HG03064 (cell line): ENCODE measurements around the gene CNTNAP1.
"Not testable (repeated sequence)": the region's sequence is repeated elsewhere in the genome, so short reads cannot be mapped to it uniquely, and the experiment has no call there.

ENCODE experiments used
- ATAC-seq: cut with Tn5 transposase; IDR thresholded peaks from one replicate; pipeline ENCODE4 v1.9.1; 2021; ENCODE audit warnings: low read depth; ENCODE audit not compliant: unreplicated experiment

CNTNAP1 gene

DNA sequence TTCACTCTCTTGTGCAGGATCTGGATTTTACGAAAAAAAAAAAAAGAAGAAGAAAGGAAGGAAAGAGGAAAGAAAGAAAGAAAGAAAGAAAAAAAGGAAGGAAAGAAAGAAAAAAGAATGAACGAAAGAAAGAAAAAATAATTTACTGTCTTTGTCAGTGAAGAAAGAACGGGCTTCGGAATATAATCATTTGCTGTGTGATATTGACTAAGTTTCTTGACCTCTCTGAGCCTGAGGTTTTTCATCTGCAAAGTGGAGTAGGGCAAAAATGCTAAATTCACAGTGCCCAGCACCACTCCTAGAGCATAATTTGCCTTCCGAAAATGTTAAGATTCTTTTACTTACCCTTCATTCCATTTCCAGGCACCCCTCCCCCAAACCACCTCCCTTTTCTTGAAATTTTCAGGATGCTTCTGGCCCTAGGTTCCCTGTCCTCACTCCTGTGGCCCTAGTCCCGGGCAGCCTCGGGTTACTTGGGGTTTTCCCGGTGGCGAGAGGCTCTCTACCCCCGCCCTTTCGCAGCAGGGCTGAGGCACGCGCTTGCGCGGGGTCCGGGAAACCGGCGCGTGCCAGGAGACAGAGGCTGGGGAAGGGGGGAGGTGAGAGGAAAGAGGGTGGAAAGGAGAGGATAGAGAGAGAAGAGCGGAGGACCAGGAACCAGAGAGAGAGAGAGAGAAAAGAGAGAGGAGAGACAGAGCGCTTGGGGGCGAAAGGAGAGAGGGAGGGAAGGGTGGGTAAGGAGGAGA is at the start of gene CNTNAP1:
TSS of gene CNTNAP1 (plus strand) at position 556 of the 746 bp plus-strand sequence. CDS start 299 bp downstream, outside the sequence.
- no peak for ATAC-seq

DNA sequence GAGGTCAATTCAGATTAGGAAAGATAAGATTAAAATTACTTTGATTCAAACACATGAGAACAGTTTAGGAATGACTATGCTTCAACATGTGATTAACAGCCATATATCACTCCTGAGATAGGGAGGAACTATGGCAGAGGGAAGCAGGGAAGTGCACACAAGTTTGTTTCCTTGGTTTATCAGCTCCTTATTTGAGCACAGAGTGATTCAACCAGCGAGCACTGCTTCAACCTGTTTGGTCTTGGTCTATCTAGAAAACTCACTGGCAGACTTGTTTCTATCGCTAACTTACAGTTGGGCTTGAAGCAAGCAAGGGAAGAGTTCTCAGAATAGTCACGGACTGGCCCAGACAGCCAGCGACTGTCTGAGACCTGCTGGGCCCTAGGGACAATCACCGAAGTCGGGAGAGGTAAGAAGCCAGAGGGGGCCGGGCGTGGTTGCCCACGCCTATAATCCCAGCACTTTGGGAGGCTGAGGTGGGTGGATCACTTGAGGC is 49.3 kb upstream of the CNTNAP1 start:
- no peak for ATAC-seq

DNA sequence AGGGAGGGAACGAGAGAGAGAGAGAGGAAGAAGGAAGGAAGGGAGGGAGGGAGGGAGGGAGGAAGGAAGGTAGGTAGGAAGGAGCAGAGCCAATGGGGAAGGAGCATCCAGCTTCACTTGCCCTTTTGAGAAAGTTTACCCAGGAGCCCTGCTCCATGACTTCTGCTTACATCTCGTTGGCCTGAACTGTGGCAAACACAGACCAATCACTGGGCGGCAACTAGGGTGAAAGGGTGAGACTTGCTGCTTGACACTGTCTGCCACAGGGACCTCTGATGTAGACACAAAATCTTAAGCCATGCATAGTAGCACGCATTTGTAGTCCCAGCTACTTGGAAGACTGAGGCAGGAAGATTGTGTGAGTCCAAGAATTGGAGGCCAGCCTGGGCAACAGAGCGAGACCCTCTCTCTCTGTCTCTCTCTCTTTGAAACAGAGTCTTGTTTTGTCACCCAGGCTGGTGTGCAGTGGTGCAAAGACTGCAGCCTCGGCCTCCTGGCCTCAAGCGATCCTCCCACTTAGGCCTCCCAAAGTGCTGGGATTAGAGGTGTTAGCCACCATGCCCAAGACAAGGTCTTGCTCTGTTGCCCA is 42.7 kb upstream of the CNTNAP1 start:
- ATAC-seq = no peak

DNA sequence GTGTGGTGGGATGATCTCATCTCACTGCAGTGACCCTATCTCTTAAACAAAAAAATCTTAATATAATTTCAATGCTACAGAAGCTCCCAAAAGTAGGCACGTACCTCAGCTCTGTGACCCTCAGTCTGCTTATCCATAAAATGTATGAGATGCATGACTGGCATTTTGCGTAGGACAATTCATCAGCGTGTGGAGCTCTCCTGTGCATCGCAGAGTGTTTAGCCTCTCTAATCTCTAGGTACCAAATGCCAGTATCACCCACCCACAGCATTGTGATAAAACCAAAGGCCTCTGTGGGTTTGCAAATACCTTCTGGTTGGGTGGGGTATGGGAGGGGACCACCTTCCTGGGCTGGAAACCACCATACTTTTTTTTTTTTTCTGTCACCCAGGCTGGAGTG is 42.2 kb upstream of the CNTNAP1 start:
- ATAC-seq = no peak

DNA sequence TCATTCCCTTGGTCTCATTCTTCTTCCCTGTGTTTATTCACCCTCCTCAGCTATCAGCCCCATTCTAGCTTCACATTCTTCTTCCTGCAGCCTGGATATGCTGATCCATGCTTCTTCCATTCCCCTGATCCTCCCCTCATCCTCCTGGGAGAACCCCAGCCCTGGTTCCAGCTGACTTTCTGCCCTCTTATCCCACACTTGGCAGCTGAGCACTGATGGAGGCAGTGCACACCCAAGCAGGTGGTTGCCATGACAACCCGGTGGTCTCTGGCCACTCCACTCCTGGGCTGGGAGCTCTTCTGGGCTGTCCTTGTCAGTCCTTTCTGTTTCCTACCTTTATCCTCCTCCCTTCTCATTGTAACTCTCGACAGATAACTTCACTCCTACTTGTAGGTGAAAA is 40.0 kb upstream of the CNTNAP1 start:
- ATAC-seq = no peak

DNA sequence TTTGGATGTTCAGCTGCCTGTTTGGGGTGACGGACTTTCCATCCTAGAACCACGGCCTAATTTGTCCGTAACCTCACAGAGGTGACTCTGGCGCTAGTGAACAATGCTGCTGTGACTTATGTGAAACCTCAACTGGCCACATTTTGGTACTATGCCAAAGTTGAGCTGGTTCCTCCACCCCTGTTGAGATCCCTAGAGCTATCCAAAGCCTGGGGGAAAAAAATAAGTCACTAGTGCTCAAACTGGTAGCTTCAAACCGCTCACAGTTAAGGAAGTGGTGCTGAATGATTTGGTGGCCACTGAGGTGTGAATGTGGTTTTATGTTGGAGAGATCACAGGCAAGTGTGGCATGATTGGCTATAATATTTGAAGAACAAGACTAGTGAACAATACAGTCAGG is 34.6 kb upstream of the CNTNAP1 start:
- ATAC-seq = no peak

DNA sequence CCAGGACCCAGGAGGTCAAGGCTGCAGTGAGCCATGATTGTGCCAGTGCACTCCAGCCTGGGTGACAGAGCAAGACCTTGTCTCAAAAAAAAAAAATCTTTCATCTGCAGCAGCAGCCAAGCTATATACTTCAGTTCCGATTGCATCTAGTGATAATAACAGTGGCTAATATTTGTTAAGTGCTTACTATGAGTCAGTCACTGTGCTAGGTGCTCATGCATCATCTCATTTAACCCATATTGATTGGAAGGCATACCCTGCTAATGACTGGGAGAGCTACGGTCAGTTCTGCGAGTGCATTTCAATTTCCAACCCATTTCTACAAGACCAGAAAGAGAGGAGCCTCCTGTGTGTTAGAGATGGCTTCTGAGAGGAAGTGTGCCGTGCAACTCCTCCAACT is 30.9 kb upstream of the CNTNAP1 start:
- no peak for ATAC-seq

DNA sequence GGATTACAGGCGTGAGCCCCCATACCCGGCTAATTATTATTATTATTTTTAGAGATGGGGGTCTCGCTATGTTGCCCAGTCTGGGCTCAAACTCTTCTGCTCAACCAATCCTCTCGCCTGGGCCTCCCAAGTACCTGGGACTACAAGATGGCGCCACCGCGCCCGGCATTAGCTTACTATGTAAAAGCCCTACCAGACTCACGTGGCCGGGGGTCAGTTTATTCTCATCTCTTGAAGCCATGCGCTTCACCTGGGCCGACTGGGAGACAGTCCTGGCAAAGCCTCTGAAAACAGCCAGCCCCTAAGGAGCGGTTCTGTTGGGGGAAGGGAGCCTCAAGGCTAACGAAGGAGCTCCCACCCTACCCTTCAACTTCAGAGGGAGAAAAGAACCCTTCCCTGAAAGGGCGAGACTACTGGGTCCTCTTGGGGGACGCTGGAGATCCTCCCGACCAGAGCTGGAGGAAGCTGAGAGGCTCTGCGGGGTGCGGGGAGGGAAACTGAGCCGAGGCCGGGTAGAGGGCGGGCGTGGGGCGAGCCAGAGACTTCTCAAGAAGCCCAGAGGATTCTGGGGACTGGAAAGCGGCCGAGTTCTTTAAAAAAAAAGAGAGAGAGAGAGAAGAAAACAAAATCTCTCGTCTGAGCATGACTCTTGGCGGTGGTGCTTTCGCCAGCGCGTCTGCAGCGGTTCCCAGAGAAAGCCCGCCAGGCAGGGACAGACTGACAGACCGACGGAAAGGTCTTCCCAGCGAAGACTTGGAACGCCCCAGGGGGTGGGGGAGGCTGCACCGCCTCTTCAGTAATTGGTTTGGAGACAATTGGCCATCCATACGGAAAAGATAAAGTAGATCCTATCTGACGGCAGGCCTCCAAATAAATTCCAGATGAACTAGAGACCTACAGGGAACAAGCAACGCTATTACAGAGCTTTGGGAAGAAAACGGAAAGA is 28.9 kb upstream of the CNTNAP1 start:
- no peak for ATAC-seq

DNA sequence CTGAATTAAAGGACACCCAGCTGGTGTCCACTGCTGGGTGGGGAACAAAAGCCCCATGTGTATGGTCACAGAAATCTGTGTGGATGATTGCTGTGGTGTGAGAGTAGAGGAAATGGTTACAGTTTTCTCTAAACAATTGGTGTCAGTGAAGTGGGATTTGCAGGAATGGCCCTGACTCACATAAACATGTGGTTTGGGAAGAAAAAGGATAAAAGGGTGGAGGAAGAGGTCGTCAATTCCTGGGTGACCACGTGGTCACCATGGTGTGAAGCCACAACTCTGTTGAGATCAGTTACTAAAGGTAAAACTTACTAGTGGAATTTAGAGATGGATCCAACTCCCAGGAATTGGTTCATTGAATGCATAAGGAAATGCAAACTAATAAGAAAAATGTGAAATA is 26.8 kb upstream of the CNTNAP1 start:
- no peak for ATAC-seq

DNA sequence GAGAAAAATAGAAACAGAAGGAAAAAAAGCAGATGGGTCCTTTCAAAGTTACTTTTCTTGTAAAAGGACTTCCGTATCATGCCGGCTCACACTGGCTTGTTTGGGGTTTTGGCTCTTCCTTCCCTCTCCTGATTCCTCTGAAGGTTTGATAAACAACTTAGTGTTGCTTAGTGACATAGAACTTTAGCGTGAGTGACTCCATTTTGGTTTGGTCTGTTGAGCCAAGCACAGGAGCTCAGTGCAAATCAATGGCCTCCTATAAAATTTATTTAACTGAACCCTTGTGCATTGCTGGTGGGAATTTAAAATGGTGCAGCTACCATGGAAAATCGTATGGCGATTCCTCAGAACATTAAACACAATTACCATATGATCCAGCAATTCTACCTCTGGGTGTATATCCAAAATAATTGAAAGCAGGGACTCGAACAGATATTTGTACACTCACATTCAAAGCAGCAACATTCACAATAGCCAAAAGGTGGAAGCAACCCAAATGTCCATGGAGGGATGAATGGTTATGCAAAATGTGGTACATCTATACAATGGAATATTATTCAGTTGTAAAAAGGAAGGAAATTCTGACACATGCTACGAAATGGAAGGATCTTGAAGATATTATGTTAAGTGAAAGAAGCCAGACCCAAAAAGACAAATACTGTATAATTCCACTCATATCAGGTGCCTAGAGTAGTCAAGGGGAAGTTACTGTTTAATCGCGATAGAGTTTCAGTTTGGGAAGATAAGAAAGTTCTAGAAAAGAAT is 24.3 kb upstream of the CNTNAP1 start:
- no peak for ATAC-seq

DNA sequence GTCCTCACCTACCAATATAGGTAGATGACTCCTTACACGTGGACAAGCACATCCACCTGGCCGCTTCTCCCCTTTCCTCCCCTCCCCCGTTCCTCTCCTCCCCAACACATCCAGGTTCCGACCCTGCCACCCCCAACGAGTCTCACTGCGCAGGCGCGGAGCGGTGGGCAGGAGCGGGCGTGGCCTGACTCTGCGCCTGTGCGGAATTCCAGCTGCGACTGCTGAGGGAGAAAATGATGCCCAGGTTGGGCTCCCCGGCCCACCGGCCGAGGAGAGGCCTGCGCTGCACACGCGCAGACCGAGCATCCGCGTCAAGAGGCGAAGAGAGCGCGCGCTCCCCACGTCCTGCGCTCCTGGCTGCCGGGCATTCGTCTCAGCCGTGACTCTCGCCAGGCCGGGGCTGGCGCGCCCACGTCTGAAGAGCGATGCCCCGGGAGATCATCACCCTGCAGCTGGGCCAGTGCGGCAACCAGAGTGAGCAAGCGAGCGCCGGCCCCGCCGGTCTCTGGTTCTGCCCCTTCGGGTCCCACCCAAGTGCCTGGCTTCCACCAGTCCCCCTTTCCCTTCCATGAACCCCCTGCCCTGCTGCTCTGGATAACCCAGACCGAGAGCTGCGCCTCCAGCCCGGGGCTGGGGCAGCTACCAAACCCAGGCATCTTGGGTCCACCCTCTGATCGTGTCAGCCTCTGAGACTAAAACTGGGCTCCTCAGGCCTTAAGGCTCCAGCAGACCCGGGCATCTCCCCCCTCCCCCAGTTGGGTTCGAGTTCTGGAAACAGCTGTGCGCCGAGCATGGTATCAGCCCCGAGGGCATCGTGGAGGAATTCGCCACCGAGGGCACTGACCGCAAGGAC is 23.0 kb upstream of the CNTNAP1 start, which contains the start of gene TUBG2:
TSS of gene TUBG2 (plus strand) at position 206 of the 853 bp plus-strand sequence. CDS start at position 426, 220 bp downstream.
- no peak for ATAC-seq

DNA sequence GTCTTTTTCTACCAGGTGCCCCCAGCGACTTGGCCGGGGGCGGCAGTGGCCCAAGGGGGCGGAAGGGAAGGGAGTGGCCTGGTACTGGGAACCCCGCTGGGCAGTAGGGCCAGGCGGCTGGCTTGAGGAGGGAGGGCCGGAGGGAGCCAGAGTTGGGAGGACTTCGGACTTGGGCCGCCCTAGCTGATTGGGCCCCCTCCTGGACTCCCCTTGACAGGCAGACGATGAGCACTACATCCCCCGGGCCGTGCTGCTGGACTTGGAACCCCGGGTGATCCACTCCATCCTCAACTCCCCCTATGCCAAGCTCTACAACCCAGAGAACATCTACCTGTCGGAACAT is 22.4 kb upstream of the CNTNAP1 start:
- ATAC-seq = not testable (repeated sequence)

DNA sequence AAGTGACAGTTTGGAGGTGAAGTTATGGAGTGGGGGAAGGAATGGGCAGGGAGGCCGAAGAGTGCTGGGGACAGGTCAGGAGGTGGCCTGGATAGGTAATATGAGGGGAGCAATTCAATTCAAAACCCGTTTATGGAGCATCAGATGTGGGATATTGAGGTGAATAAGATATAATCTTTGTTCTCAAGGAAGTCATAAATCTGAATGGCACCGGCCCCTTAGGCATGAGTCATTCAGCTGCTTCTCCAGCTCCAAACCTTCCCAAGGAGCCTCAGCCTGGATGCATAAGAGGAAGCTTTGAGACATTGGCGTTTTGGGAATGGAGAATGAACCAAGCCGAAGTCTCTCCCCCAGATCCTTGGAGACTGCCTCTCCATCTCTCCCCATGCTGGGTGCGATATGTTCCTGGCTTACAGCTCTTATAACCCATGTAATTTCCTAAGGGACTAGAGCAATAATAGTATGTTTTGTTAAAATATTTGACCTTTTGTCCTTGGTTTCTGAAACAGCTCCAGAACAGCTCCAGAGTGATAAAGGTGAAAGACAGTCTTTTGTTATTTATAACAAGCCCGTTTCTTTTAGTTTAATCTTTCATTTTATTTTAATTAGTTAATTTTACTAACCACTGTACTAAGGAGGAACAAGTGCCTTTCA is 21.5 kb upstream of the CNTNAP1 start:
- no peak for ATAC-seq

DNA sequence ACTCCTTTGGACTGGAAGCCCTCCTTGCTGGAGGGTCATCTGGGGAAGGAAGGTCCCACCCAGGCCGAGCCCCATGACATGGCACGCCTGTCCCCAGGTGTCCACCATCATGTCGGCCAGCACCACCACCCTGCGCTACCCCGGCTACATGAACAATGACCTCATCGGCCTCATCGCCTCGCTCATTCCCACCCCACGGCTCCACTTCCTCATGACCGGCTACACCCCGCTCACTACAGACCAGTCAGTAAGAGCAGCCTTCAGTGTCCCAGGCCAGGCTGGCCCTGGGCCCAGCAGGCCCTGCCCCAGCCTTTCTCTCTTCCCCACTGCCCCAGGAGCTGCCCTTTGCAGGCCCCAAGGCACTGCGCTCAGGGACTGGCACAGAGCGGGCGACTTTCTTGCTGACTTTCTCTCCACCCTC is 16.7 kb upstream of the CNTNAP1 start:
- ATAC-seq = no peak

DNA sequence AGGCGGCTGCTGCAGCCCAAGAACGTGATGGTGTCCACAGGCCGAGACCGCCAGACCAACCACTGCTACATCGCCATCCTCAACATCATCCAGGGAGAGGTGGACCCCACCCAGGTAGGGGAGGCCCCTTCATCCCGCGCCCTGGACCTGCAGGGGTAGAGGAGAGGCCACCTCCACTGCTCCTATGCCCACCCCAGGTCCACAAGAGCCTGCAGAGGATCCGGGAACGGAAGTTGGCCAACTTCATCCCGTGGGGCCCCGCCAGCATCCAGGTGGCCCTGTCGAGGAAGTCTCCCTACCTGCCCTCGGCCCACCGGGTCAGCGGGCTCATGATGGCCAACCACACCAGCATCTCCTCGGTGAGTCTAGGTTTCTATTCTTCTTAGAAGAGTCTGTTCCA is 16.2 kb upstream of the CNTNAP1 start:
- not testable (repeated sequence) for ATAC-seq

DNA sequence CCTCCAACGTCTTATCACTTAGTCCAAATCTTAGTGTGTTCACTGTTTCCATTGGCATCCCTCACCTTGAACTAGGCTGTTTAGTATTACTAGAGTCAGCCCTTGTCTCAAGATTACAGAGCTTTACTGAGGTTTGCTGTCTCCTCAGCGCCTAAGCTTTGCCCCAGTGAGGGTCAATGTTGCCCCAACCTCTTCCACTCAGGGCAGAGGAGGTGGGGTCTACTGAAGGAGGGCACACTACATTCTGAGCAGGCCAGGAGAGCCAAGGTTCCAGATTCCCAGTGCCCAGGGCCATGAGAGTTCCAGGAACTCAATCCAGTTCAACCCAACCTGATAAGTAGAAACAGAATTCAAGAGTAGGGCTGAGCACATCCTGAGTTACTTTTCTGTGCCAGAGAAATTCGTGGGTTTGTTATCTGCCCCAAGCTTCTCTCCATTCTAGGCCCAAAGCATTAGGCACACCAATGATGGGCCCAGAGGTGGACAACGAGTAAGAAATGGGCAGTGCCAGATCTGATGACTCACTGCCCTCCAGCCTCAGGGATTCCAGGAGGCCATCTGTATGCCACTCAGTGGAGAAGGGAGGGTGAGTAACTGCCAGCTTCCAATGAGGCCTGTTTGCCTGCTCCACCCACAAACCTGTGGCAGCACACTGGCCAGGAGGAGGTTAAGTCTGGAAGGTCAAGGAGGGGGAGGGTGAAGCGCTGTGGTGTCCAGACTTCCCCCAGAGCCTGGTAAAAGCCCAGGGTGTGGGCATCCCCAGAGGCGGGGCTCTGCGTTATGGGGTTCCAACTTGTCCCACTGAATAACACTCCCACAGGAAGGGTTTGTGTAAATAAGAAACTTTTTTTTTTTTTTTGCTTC is 15.0 kb upstream of the CNTNAP1 start:
- ATAC-seq = no peak

DNA sequence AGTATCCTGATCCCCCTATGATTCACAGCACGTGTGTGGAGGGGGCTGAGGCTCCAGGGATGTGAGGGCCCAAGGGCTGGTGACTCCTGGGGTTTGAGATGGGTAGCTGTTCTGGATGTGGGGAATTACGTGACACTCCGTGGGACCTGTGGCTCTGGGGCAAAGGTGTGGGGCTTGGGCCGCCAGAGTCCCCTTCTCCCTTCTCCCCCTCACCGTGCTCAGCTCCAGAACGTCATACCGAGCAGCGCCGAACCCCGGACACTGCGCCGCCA is 12.7 kb upstream of the CNTNAP1 start:
- ATAC-seq = no peak
